GM12801 (cell line): ENCODE data around the gene CCDC63.

Experiments used
- CTCF ChIP-seq: IDR thresholded peaks from one replicate; pipeline ENCODE4 v1.5.1; 2011; ENCODE audit warnings: control low read depth; ENCODE audit not compliant: insufficient read length; ENCODE audit errors: extremely low read depth

Gene CCDC63

GRCh38 chr12:110865521-110865920, 18.7 kb downstream of the CCDC63 start:
- no peak for TF ChIP-seq CTCF

GRCh38 chr12:110869026-110869425, 22.2 kb downstream of the CCDC63 start:
- no peak for TF ChIP-seq CTCF

- TF ChIP-seq CTCF, result no peak
Observed at GRCh38 chr12:110869803-110870202, 23.0 kb downstream of the CCDC63 start.

- TF ChIP-seq CTCF, result no peak
Observed at GRCh38 chr12:110872100-110872499, 25.3 kb downstream of the CCDC63 start.

- no peak for TF ChIP-seq CTCF
Observed at GRCh38 chr12:110874351-110874750, 27.6 kb downstream of the CCDC63 start.

GRCh38 chr12:110874781-110875180, 28.0 kb downstream of the CCDC63 start:
- no peak for TF ChIP-seq CTCF

- no peak for TF ChIP-seq CTCF
Observed at GRCh38 chr12:110880651-110881050, 33.9 kb downstream of the CCDC63 start.

- no peak for TF ChIP-seq CTCF
Observed at GRCh38 chr12:110883251-110883650, 36.5 kb downstream of the CCDC63 start.
